Ishikawa (cell line): ENCODE measurements around the gene NKAIN2.

Experiments
- CEBPB ChIP-seq: IDR thresholded peaks from 2 replicates; pipeline ENCODE4 v1.6.1; 2012
- CREB1 ChIP-seq: IDR thresholded peaks from 2 replicates; pipeline ENCODE4 v1.6.1; 2012; ENCODE audit warnings: low read depth
- EGR1 ChIP-seq: IDR thresholded peaks from 2 replicates; pipeline ENCODE4 v1.6.1; 2012
- EP300 ChIP-seq: IDR thresholded peaks from 2 replicates; pipeline ENCODE4 v1.6.1; 2012; ENCODE audit warnings: borderline replicate concordance
- FOXM1 ChIP-seq: IDR thresholded peaks from 2 replicates; pipeline ENCODE4 v1.6.1; 2012; ENCODE audit warnings: low read depth, borderline replicate concordance
- NFIC ChIP-seq: IDR thresholded peaks from 2 replicates; pipeline ENCODE4 v1.6.1; 2012
- RAD21 ChIP-seq: IDR thresholded peaks from 2 replicates; pipeline ENCODE4 v1.6.1; 2012; ENCODE audit warnings: low read depth
- REST ChIP-seq: IDR thresholded peaks from 2 replicates; pipeline ENCODE4 v1.6.1; 2012; ENCODE audit warnings: low read depth, mild to moderate bottlenecking
- TAF1 ChIP-seq: IDR thresholded peaks from 2 replicates; pipeline ENCODE4 v1.6.1; 2012; ENCODE audit warnings: low read depth, mild to moderate bottlenecking
- TCF12 ChIP-seq: IDR thresholded peaks from 2 replicates; pipeline ENCODE4 v1.6.1; 2012; ENCODE audit warnings: low read depth
- TEAD4 ChIP-seq: IDR thresholded peaks from 2 replicates; pipeline ENCODE4 v1.6.1; 2012
- YY1 ChIP-seq: IDR thresholded peaks from 2 replicates; pipeline ENCODE4 v1.6.1; 2012; ENCODE audit warnings: low read depth
- ZBTB7A ChIP-seq: IDR thresholded peaks from 2 replicates; pipeline ENCODE4 v1.6.1; 2012; ENCODE audit warnings: low read depth
- TF ChIP-seq, protein P1 (sequence below): IDR thresholded peaks from 2 replicates; pipeline ENCODE4 v1.6.1; 2012
- TF ChIP-seq, protein P2 (sequence below): IDR thresholded peaks from 2 replicates; pipeline ENCODE4 v1.6.1; 2012

NKAIN2 gene

DNA sequence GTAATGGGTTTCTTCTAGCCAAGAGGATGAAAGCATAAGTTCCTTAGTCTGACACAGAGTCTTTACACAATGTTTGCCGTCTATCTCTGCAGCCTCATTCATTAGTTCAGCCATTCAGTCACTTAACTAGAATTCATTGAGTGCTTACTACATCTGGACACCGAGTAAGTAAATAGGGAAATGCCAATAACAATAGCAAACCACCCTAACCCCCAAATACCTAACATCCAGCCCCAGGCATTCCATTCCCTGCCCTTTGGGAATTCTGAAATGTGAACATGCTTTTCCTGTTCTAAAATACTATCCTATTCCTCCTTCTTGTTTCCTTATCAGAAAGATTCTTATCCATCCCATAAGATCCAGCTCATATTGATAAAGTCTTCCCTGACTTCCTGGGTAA is 881.0 kb downstream of the NKAIN2 start:
- TF ChIP-seq TAF1 (no peak), EP300 (no peak), TEAD4 (no peak), RAD21 (no peak), CREB1 (no peak), ZBTB7A (no peak), TCF12 (no peak), EGR1 (no peak), CEBPB (no peak), NFIC (no peak), YY1 (no peak), FOXM1 (no peak), REST (no peak)
- TF ChIP-seq, protein P1, sequence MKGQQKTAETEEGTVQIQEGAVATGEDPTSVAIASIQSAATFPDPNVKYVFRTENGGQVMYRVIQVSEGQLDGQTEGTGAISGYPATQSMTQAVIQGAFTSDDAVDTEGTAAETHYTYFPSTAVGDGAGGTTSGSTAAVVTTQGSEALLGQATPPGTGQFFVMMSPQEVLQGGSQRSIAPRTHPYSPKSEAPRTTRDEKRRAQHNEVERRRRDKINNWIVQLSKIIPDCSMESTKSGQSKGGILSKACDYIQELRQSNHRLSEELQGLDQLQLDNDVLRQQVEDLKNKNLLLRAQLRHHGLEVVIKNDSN, result no peak
- TF ChIP-seq, protein P2, sequence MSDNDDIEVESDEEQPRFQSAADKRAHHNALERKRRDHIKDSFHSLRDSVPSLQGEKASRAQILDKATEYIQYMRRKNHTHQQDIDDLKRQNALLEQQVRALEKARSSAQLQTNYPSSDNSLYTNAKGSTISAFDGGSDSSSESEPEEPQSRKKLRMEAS, result no peak

DNA sequence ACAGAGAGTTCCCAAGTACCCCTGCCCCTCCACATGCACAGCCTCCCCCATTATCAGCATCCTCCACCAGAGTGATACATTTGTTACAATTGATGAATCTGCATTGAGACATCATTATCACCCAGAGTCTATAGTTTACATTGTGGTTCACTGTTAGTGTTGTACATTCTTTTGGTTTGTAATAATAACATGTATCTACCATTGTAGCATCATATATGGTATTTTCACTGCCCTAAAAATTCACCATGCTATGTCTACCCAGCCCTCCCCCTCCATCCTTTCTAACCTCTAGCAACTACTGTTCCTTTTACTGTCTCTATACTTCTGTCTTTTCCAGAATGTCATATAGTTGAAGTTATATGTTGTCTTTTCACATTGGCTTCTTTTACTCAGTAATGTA is 884.7 kb downstream of the NKAIN2 start:
- TF ChIP-seq, protein P2, result no peak
- no peak for TF ChIP-seq NFIC
- TF ChIP-seq FOXM1, result no peak
- TF ChIP-seq, protein P1, result no peak
- TF ChIP-seq ZBTB7A, result no peak
- TF ChIP-seq CREB1, result no peak
- TF ChIP-seq TCF12, result no peak
- TF ChIP-seq RAD21, result no peak
- TF ChIP-seq REST, result no peak
- no peak for TF ChIP-seq TAF1
- no peak for TF ChIP-seq EP300
- TF ChIP-seq YY1, result no peak
- TF ChIP-seq TEAD4, result no peak
- no peak for TF ChIP-seq CEBPB
- no peak for TF ChIP-seq EGR1

DNA sequence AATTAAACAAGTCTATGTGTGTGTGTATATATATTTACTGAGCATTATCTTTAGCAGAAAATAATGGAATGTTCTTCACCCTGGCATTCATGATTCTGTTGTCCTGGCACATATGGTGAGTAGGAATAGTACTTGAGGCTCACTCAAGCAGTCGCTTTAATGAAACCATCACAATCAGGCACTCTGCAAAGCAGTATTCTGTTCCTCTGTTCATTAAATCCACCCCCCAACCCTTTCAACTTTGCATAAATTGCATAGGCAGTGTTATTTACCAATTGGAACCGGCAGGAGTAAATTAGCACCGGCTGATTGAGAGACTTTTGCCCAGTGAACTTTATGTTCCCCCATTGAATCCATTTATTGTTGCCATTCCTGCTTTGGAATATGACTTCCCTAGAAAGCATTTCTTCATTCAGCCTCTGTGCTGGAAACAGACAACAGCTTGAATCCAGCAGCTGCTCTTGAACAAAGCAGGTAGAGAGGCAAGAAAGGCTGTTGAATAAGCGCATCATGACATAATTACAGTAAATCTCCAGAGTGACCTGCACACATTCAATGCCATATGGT is 890.6 kb downstream of the NKAIN2 start:
- TF ChIP-seq NFIC (no peak), FOXM1 (no peak), CREB1 (no peak)

DNA sequence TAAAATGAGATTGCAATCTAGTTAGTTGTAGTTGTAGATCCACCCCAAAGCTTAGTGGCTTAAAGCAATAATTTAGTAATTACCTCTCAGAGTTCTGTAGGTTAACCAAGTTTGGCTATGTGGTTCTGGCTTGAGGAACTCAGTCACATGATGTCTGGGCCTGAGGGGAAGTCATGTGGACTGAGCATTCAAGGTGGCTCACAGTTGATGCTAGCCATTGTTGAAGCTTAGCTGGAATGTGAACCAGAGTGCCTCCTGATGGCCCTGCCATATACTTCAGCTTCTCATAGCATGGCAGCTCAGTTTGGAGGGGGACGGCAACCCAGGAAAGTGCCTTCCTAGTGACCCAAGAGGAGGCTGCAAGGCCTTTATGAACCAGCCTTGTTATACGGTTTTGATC is 895.4 kb downstream of the NKAIN2 start:
- TF ChIP-seq TAF1 (no peak), EP300 (no peak), FOXM1 (no peak), RAD21 (no peak)

DNA sequence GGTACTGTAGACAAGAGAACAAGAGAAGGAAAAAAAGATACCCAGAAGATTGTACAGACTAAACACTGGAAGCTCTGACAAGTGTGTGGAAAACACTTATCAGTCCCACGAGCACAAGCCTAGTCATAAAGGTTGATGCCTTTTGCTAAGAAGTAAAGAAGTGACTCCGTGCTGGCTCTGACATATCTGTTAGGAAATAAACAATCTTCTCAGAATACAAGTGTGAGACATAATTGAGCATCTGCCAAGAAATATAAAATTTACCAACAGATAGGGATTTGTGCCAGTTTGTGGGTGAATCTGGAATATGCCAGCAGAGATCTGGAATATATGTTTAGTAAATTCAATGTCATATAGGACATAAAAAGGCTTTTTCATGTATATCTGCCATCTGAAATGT is 899.9 kb downstream of the NKAIN2 start:
- TF ChIP-seq ZBTB7A, result no peak
- TF ChIP-seq EGR1, result no peak
- TF ChIP-seq NFIC, result no peak
- TF ChIP-seq TCF12, result no peak

DNA sequence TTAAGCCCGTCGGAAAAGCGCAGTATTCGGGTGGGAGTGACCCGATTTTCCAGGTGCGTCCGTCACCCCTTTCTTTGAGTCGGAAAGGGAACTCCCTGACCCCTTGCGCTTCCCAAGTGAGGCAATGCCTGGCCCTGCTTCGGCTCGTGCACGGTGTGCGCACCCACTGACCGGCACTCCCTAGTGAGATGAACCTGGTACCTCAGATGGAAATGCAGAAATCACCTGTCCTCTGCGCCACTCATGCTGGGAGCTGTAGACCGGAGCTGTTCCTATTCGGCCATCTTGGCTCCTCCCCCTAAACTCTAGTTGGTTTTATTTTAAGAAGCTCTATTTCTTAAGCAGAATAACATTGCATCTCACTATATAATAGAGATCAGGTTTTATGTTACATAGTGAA is 908.9 kb downstream of the NKAIN2 start:
- 0 out of 2 replicates have a peak, but pooled peaks have one; percentile 37 for TF ChIP-seq YY1

DNA sequence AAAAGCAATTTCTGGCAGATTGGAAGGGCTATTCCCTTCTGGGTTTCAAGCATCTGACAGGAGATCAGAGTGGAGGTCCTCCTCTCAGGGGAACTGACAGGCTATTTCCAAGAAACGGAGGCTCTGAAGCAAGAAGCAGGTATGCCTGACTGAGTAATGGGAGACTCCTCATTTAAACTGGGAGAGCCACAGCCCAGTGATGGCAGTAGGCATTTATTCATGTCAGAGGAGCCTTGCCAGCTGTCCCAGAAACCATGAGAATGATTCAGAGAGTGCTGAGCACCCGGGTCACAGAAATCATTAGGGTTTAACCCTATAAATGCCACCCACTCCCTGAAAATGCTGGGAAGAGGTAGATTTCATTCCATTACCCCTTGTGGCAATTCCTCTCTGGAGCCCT is 911.1 kb downstream of the NKAIN2 start:
- TF ChIP-seq CREB1 (no peak), FOXM1 (no peak), TAF1 (no peak), TCF12 (no peak), NFIC (no peak), YY1 (no peak), ZBTB7A (no peak), TEAD4 (no peak), EGR1 (no peak), CEBPB (no peak), EP300 (no peak), RAD21 (no peak)
- TF ChIP-seq, protein P2, result no peak
- TF ChIP-seq, protein P1, result no peak
